Fibroblast of skin of back (primary cell): ENCODE data around the gene SPRED2.

Experiments used
- DNase-seq: peaks from one replicate; pipeline ENCODE4 v3.0.0-alpha.2; 2013

The SPRED2 gene

DNA sequence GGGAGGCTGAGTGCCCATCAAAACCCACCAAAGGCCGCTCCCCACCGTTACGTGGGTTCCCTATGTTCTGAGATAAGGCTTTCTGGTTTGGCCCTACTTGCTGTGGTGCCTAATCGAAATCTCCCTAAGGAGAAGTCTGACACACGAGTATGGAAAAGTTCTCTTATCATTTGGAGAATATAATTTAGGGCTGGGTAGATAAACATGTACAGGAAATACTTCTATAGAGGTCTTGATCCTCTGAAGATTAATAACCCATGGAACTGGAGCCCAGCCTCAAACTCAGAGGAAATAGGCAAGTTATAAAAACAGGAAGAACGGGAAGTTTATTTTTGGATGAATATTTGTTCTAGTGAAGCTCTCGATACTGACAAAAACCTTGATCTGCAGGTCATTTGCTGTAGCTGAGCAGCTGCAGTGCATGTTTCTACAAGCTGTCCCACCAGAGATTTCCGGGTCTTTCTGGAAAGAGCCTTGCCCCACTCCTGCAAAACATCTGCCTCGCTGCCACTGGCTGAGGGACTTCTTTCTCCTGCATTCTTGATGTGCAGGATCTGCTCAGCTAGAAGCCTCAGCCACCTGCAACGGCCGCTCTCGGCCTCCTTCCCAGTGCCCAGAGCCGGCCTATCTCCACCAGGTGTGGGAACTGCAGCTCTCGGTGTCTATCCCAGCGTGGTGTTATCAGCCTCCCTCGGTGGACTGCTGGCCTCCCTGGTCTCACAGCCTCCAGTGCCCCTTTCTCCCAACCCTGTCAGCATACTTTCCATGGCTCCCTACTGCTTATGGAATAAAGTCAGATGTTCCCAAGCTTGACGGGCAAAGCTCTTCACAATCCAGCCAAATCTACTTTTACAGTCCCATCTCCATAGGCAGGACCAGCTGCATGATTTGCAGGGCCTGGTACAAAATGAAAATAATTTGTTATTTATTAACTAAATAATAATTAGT is 48.6 kb downstream of the SPRED2 start:
- no peak for DNase-seq

GRCh38 chr2:65382776-65383357 is 49.5 kb downstream of the SPRED2 start:
- DNase-seq: peak; percentile 77

- no peak for DNase-seq
These were observed 50.1 kb downstream of the SPRED2 start for GRCh38 chr2:65382323-65382722.

DNA sequence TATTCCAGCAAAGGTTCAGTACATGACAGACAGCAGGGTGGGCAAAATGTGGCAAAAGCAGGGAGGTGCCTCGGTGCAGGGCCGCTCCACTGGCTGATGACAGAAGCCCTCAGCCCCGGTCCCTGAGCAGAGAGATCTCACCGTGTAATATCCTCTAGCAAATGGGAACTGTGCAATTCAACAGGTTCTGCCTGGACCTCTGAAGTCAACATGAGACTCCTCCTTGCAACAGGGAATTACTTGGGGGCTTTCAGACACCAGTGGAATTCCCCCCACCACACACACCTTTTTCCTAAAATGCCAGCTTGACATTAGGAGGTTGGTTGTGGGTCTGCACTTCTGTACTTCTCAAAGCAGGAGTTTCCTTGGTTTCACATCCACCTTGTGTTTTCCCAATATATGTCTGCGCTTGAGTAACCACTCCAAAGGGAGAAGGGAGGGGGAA is 50.8 kb downstream of the SPRED2 start:
- no peak for DNase-seq

- peak; percentile 41 for DNase-seq
These were observed 52.1 kb downstream of the SPRED2 start for GRCh38 chr2:65380255-65380654.

- no peak for DNase-seq
These were observed 52.7 kb downstream of the SPRED2 start for GRCh38 chr2:65379721-65380171.

DNA sequence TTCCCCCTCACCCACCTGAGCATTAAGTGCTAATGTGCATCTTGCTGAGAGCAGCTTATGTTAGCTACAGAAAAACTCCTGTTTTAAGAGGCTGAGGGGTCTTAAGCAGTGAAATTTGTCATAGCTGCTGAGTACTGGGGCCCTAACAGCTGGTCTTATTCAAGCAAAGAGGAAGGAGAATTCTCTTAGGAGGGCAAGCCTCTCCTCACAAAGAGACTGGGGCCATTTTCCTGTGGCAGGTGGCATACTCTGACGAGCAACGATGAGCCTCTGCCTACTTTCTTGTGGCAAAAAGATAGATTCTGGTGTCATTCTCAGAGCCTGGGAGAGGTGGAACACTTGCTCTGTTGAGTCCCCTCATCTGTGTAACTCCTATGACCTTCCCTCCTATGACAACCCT is 53.2 kb downstream of the SPRED2 start:
- DNase-seq: no peak

DNA sequence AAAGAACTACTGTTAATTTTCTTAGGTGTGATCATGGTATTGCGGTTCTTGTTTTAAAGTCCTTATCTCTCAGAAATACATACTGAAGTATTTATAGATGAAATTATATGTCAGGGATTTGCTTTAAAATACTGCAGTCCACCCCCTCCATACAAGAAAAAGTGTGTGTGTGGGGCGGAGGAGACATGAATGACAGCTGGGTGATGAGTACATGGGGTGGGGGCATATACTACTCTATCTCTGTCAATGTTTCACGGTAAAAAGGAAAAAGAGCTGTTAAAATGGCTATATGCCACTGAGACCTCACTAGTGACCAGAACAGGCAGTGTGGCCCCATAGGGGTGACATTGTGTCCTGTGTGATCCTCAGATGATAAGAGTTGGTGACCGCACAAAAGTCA is 54.1 kb downstream of the SPRED2 start:
- no peak for DNase-seq

GRCh38 chr2:65377556-65378192 is 54.7 kb downstream of the SPRED2 start:
- DNase-seq: peak; percentile 89

GRCh38 chr2:65375723-65376122 is 56.7 kb downstream of the SPRED2 start:
- no peak for DNase-seq

DNA sequence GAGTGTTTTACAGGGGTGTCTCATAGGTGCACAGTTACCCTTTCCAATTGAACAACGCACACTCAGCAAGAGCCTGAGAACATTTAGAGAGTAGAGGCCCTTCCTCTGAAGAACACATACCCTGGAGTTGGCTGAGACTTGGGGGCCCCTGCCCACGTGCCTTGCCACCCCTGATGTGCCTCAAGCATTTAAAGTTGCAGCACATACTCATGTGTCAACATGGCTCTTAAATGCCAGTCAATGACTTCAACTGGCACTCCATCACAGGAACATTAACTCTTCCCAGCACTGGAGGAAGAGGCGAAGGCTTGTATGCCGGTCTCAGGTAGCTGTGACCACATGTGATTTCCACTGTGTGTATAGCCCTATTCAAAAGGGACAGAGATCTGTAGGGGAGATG is 57.4 kb downstream of the SPRED2 start:
- no peak for DNase-seq

GRCh38 chr2:65374575-65374974 is 57.8 kb downstream of the SPRED2 start:
- DNase-seq: no peak

GRCh38 chr2:65373365-65373918 is 59.0 kb downstream of the SPRED2 start:
- DNase-seq: no peak

DNA sequence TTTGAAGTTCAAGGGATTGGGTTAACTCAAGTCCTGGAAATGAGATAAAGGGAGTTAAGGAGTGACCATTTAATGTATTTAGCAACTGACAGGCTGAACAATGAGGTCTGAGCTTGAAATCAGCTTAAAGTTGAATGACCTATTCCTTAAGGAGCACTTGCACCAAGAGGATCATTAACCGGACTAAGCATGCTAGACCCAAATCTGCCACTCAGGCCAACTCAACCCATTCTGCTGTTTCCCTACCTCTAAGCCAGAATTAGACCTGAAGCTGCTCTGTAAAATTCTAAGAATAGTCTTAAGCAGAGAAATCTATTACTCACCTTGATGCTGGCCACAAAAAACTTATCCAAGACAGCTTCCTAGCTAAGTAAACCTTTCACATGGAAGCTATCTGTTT is 59.8 kb downstream of the SPRED2 start:
- DNase-seq: no peak

DNA sequence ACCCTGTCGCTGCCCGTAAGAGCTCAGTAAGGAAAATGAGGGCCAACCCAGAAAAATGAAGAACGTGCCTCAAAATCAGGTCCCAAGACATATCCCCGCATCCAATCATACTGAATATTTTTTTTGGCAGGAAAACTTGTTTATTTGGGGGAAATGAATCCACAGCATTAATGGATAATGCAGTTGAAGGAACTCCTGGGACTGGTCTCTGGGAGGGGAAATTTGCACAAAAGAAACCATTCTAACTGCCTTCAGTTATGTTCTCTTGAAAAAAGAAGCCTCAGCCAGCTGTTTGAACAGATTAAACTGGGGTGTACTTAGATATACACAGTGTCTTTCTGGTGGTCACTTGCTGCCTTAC is 61.3 kb downstream of the SPRED2 start:
- DNase-seq: no peak

- peak; percentile 88 for DNase-seq
These were observed 61.9 kb downstream of the SPRED2 start for GRCh38 chr2:65370387-65371073.

- DNase-seq: no peak
These were observed 62.4 kb downstream of the SPRED2 start for GRCh38 chr2:65369980-65370379.

DNA sequence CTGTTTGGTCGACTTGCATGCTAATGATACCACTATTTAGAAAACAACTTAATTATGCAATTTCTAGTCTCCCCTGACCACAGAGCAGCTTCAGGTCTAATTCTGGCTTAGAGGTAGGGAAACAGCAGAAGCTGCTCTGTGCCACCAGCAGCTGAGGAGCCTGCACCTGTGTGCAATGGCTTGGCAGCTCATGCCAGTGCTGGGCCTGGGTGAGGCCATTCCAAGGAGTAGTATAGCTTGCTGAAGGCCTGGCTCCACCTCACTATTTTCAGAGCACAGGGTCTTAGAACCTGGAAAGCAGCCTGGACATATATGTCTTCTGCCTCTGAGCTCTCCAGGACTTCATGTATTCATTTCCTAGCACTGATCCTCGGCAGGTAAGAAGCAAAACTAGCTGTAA is 62.8 kb downstream of the SPRED2 start:
- no peak for DNase-seq

DNA sequence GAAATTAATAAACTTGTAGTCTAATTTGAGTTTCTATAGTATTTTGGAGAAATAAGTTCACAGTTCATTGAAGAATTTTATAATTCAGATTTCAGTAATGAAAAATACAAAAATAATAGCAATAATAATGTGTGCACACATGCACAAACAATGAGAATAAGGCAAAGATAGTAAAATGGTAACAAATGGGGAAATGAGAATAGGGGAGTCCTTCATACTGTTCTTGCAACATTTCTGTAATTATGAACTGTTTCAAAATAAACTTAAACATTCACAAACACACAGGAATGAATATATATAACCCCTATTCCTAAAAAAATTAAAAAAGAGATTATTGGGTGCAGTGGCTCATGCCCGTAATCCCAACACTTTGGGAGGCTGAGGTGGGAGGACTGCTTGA is 63.9 kb downstream of the SPRED2 start:
- DNase-seq: no peak

GRCh38 chr2:65367524-65367923 is 64.9 kb downstream of the SPRED2 start:
- peak; percentile 97 for DNase-seq

GRCh38 chr2:65366595-65367125 is 65.7 kb downstream of the SPRED2 start:
- DNase-seq: peak; percentile 98

DNA sequence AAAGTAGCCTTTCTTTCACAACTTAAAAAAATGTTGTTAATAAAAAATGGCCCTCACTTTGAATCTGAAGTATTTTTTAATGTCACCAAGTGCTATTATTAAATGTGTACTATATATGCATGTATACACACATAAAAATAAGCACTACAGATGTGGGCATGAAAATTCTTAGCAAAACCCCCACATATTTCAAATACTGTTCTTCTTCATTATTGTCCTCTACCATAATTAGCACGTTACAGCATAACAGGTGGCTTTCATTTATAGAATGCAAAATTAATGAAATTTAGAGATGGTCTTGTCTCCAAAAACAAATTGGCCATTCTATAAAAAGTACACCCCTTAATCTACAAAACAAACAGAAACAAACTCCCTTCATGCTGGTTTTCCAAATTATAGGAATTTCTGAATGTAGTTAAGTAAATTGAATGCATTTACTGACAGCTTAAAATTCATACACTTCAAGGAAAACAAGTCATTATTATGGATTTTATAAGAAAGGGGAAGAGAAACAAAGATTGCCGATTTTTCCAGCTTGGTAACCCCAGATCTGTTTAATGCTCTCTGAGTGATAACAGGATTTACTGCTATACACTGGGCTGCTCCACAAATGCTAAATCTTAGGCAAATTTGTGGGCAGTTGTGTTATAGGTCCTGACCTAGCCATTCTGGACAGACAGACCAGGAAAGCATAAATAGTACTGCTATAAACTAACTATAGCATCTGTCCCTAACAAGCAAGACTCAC is 67.2 kb downstream of the SPRED2 start:
- no peak for DNase-seq
